HEK293T (cell line): Measurements from ENCODE around the gene ABCC6.
"Not testable (repeated sequence)": the region's sequence is repeated elsewhere in the genome, so short reads cannot be mapped to it uniquely, and the experiment has no call there.

ENCODE experiments used
- ARNT ChIP-seq: fragments of 450-650 bp; IDR thresholded peaks from 2 replicates; pipeline ENCODE4 v1.6.1; 2017; ENCODE audit warnings: mild to moderate bottlenecking
- BHLHE40 ChIP-seq: fragments of 450-650 bp; IDR thresholded peaks from 2 replicates; pipeline ENCODE4 v1.6.1; 2016; ENCODE audit warnings: mild to moderate bottlenecking, moderate library complexity, borderline replicate concordance
- CTBP1 ChIP-seq: fragments of 450-650 bp; IDR thresholded peaks from 2 replicates; pipeline ENCODE4 v1.6.1; 2016; ENCODE audit warnings: borderline replicate concordance
- ELF4 ChIP-seq: fragments of 450-650 bp; IDR thresholded peaks from 2 replicates; pipeline ENCODE4 v1.6.1; 2017; ENCODE audit warnings: antibody characterized with exemption
- FOXM1 ChIP-seq: fragments of 450-650 bp; IDR thresholded peaks from 2 replicates; pipeline ENCODE4 v1.6.1; 2017; ENCODE audit warnings: mild to moderate bottlenecking, borderline replicate concordance
- NFRKB ChIP-seq: fragments of 450-650 bp; IDR thresholded peaks from 2 replicates; pipeline ENCODE4 v1.6.1; 2016; ENCODE audit warnings: mild to moderate bottlenecking, moderate library complexity
- TARDBP ChIP-seq: fragments of 450-650 bp; IDR thresholded peaks from 2 replicates; pipeline ENCODE4 v1.6.1; 2016

DNA sequence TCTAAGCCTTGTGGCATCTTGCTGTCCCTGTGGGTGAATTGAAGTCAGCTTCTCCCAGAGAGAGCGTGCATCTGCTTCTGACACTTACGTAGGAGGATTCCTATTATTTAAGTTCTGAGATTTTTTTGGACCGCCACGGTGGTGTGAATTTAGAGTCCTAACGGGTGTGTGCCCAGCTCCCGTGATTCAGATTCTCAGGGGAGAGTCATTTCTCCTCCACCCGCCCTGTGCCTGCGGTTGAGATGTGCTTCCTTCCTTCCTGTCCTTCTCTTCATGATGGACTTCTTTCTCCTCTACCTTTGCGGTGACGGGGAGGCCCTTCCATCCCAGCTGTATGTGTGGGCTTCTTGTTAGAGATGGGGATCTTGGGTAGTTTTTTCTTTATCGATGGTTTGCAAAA lies 20.6 kb upstream of the ABCC6 start:
- TF ChIP-seq ARNT, NFRKB, BHLHE40, TARDBP, FOXM1, CTBP1, ELF4: not testable (repeated sequence)
